ENCODE measurements around the gene RALA. TPM values are rescaled to one million over a fixed set of nuclear protein-coding genes. Genes with fewer than 3 reads are reported as not detected.

Gene RALA
- total and polyA plus RNA-seq, 2 experiments from 2014 or later = 43.5 to 231 TPM

DNA sequence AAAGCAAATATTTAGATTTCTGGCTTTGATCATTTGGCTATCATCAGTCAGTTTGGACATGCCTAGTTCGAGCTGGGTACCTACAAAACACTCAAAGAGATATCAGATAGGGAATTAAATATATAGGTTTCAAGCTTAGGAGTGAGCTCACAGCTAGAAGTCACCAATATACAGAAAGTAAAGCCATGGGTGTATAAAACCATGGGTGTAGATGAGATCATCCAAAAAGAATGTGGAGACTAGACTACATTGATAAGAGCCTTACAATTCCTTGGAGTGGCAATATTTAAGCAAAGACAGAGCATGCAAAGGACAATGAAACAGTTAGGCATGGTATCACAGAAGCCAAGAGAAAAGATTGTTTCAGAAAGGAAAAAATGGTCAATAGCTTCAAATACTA is 7.2 kb upstream of the RALA start:
- Mint-ChIP-seq H3K36me3 (ENCODE audit: low read depth) (no peaks in the 10 kb centered on the region), H3K27ac (no peak overlapping the region), H3K4me3 (no peak overlapping the region), H3K4me1 (0 out of 3 replicates have a peak, but pooled peaks cover 2% of the 10 kb centered on the region), H3K9me3 (no peaks in the 10 kb centered on the region), H3K27me3 (ENCODE audit: insufficient read depth, low read depth, poor library complexity) (no peaks in the 10 kb centered on the region)
- no peaks in the 10 kb centered on the region for H4K20me1 ChIP-seq (replicated peaks; ENCODE audit: insufficient read depth)
- H3K79me2 ChIP-seq (replicated peaks; ENCODE audit: insufficient read depth) = no peaks in the 10 kb centered on the region
- H3K4me2 ChIP-seq = no peak overlapping the region
- no peak overlapping the region for H3K27ac ChIP-seq (ENCODE audit: low read depth)
- TF ChIP-seq ZNF331 (CRISPR knock-in tag; IDR thresholded peaks at IDR 0.05; ENCODE audit: low read depth) (no peak), REST (IDR thresholded peaks at IDR 0.05; ENCODE audit: unreplicated experiment) (no peak), ZNF114 (CRISPR knock-in tag; IDR thresholded peaks at IDR 0.05) (no peak), POLR2AphosphoS5 (IDR thresholded peaks at IDR 0.05; ENCODE audit: low read depth) (no peak), NANOG (IDR thresholded peaks at IDR 0.05; ENCODE audit: borderline replicate concordance) (no peak), EZH2phosphoT487 (IDR thresholded peaks at IDR 0.05; ENCODE audit: unreplicated experiment) (no peak), CTCF (conservative IDR thresholded peaks at IDR 0.05; ENCODE audit: low read depth in 2 of 2) (no peak), STAT1 (IDR thresholded peaks at IDR 0.05; ENCODE audit: unreplicated experiment) (no peak), CREB1 (CRISPR knock-in tag; IDR thresholded peaks at IDR 0.05; ENCODE audit: low read depth) (no peak), JUNB (IDR thresholded peaks at IDR 0.05; ENCODE audit: unreplicated experiment) (no peak), EZH2 (IDR thresholded peaks at IDR 0.05; ENCODE audit: low read depth, unreplicated experiment) (no peak)
- TF ChIP-seq, protein P1, sequence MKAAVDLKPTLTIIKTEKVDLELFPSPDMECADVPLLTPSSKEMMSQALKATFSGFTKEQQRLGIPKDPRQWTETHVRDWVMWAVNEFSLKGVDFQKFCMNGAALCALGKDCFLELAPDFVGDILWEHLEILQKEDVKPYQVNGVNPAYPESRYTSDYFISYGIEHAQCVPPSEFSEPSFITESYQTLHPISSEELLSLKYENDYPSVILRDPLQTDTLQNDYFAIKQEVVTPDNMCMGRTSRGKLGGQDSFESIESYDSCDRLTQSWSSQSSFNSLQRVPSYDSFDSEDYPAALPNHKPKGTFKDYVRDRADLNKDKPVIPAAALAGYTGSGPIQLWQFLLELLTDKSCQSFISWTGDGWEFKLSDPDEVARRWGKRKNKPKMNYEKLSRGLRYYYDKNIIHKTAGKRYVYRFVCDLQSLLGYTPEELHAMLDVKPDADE (IDR thresholded peaks at IDR 0.05) = no peak
- TF ChIP-seq, protein P2, sequence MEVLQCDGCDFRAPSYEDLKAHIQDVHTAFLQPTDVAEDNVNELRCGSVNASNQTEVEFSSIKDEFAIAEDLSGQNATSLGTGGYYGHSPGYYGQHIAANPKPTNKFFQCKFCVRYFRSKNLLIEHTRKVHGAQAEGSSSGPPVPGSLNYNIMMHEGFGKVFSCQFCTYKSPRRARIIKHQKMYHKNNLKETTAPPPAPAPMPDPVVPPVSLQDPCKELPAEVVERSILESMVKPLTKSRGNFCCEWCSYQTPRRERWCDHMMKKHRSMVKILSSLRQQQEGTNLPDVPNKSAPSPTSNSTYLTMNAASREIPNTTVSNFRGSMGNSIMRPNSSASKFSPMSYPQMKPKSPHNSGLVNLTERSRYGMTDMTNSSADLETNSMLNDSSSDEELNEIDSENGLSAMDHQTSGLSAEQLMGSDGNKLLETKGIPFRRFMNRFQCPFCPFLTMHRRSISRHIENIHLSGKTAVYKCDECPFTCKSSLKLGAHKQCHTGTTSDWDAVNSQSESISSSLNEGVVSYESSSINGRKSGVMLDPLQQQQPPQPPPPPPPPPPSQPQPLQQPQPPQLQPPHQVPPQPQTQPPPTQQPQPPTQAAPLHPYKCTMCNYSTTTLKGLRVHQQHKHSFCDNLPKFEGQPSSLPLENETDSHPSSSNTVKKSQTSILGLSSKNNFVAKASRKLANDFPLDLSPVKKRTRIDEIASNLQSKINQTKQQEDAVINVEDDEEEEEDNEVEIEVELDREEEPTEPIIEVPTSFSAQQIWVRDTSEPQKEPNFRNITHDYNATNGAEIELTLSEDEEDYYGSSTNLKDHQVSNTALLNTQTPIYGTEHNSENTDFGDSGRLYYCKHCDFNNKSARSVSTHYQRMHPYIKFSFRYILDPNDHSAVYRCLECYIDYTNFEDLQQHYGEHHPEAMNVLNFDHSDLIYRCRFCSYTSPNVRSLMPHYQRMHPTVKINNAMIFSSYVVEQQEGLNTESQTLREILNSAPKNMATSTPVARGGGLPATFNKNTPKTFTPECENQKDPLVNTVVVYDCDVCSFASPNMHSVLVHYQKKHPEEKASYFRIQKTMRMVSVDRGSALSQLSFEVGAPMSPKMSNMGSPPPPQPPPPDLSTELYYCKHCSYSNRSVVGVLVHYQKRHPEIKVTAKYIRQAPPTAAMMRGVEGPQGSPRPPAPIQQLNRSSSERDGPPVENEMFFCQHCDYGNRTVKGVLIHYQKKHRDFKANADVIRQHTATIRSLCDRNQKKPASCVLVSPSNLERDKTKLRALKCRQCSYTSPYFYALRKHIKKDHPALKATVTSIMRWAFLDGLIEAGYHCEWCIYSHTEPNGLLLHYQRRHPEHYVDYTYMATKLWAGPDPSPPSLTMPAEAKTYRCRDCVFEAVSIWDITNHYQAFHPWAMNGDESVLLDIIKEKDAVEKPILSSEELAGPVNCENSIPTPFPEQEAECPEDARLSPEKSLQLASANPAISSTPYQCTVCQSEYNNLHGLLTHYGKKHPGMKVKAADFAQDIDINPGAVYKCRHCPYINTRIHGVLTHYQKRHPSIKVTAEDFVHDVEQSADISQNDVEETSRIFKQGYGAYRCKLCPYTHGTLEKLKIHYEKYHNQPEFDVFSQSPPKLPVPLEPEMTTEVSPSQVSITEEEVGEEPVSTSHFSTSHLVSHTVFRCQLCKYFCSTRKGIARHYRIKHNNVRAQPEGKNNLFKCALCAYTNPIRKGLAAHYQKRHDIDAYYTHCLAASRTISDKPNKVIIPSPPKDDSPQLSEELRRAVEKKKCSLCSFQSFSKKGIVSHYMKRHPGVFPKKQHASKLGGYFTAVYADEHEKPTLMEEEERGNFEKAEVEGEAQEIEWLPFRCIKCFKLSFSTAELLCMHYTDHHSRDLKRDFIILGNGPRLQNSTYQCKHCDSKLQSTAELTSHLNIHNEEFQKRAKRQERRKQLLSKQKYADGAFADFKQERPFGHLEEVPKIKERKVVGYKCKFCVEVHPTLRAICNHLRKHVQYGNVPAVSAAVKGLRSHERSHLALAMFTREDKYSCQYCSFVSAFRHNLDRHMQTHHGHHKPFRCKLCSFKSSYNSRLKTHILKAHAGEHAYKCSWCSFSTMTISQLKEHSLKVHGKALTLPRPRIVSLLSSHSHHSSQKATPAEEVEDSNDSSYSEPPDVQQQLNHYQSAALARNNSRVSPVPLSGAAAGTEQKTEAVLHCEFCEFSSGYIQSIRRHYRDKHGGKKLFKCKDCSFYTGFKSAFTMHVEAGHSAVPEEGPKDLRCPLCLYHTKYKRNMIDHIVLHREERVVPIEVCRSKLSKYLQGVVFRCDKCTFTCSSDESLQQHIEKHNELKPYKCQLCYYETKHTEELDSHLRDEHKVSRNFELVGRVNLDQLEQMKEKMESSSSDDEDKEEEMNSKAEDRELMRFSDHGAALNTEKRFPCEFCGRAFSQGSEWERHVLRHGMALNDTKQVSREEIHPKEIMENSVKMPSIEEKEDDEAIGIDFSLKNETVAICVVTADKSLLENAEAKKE (CRISPR knock-in tag; IDR thresholded peaks at IDR 0.05) = no peak
- H3K36me3 ChIP-seq (ENCODE audit: insufficient read depth) = no peaks in the 10 kb centered on the region
- no peaks in the 10 kb centered on the region for H3F3A ChIP-seq (replicated peaks; ENCODE audit: low read depth)
- no peaks in the 10 kb centered on the region; the same call in 1 of the 2 replicates for H3K9me2 ChIP-seq (ENCODE audit: insufficient read depth)
- H3K4me1 ChIP-seq (ENCODE audit: insufficient read depth) = no peaks in the 10 kb centered on the region
- no peak overlapping the region for H3K4me3 ChIP-seq
- DNase-seq (ENCODE audit: low spot score) (no peak), ATAC-seq (no peak)
- no peak overlapping the region for H2AFZ ChIP-seq
- no peaks in the 10 kb centered on the region for H3K27me3 ChIP-seq (ENCODE audit: insufficient read depth)

Measured in GM23338 (cell line).